PFSK-1 (cell line): ENCODE measurements around the gene ACSM3.

Experiments used
- SIN3A ChIP-seq: IDR thresholded peaks from 2 replicates; pipeline ENCODE4 v1.6.1; 2012; ENCODE audit warnings: mild to moderate bottlenecking, low read length, moderate library complexity, borderline replicate concordance; ENCODE audit not compliant: insufficient read depth
- TAF1 ChIP-seq: IDR thresholded peaks from 2 replicates; pipeline ENCODE4 v1.6.1; 2012; ENCODE audit warnings: low read length, control low read depth, borderline replicate concordance; ENCODE audit not compliant: insufficient read depth

DNA sequence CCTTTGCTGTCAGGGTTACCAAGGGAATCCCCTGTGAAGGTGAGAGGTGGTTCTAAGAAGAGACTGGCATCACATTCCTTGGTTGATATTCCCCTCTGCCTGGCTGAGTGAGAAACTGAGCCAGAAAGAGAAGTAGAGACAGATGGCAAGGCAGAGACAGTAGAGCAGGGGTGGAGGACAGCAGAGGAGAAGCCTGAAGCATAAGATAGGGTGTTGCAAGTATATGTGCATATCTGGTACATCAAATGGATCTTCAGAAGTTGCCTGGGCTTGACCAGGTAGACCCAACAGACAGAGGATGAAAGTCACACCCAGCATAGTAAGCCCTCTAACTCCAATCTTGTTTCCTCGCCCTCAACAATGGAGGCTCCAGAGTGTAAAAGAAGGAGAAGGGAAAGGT is 14.3 kb upstream of the ACSM3 start:
- TF ChIP-seq TAF1 (no peak), SIN3A (no peak)
